Suppressor macrophage treated with lipopolysaccharide for 4 hours (primary cell): ENCODE data around the gene KSR1.

Experiments used
- DNase-seq: peaks from one replicate; pipeline ENCODE4 v3.0.0-alpha.2; 2020

The KSR1 gene

DNA sequence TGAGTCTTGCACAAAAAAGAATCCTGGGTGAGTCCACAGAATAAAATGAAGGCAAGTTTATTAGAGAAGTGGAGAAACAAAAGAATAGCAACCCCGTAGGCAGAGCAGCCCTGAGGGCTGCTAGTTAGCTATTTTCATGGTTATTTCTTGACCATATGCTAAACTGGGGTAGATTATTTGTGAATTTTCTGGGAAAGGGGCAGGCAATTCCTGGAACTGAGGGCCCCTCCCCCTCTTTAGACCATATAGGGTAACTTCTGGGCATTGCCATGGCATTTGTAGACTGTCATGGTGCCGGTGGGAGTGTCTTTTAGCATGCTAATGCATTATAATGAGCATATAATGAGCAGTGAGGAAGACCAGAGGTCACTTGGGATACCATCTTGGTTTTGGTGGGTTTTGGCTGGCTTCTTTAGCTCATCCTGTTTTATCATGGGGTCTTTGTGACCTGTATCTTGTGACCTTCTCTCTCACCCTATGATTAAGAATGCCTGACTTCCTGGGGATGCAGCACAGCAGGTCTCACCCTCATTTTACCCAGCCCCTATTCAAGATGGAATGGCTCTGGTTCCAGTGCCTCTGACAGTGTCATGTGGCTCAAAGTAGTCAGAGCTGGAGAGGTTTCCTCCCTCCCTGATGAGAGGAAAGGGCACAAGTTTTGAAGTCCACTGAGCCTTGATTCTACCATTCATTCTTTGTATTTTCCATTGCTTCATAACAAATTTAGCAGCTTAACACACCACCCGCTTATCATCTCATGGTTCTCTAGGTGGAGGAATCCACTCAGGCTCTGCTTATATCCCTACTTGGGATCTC lies 119.1 kb downstream of the KSR1 start:
- no peak for DNase-seq

DNA sequence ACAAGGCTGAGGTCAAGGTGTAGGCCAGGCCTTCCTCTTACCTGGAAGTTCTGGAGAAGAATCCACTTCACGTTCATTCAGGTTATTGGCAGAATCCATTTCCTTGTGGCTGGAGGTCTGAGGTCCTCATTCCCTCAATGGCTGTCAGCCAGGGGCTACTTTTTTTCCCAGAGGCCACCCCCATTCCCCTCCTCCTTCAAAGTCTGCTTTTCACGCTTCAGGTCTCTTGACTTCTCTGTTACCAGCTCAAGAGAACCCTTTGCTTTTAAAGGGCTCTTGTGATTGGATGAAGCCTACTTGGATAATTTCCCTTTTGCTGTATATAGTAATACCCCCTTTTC lies 119.6 kb downstream of the KSR1 start:
- DNase-seq, result no peak

DNA sequence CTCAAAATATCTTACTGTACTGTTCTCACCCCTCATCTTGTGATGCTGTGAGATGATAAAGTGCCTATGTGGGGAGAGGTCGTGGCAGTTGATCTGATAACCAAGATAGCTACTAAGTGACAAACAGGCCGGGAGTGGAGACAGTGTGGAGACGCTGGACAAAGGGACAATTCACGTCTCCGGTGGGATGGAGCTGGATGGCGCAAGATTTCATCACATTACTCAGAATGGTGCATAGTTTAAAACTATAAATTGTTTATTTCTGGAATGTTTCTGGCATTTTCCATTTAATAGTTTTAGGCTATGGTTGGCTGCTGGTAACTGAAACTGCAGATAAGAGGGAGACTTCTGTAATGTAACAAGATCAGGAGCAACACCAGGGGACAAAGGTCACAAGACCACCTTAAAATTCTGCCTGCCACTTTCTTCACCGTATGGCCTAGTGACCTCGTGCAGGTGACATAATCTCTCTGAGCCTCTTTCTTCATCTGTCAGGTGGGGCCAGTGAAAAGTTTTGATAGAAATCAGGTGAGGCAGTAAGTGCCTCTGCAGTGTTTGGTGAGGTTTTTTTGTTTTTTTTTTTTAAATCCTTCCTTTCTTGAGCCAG lies 120.3 kb downstream of the KSR1 start:
- DNase-seq, result no peak

DNA sequence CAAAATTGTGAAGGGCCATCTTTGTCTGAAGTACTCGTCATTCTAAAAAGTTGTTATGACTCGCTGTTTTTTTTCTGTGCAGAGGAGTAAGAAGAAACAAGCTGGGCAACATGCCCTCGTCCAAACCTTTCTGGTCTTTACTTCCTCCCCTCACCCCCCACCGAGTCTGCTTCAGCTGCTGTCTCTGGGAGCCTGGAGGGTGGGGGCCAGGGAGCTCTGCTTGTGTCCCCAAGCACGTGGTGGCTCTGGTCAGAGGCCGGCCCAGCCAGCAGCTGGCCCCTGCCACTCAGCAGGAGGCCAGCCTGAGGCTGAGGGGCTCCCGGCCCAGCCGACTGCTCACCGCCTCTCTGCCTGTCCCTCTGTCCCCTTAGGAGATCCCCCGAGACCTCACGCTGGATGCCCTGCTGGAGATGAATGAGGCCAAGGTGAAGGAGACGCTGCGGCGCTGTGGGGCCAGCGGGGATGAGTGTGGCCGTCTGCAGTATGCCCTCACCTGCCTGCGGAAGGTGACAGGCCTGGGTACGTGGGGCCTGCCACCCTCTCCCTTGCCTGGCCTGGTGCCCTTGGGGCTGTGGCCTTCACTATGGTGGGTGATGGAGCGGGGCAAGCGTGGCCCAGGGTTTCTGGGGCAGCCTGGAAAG lies 121.0 kb downstream of the KSR1 start:
- DNase-seq, result no peak

DNA sequence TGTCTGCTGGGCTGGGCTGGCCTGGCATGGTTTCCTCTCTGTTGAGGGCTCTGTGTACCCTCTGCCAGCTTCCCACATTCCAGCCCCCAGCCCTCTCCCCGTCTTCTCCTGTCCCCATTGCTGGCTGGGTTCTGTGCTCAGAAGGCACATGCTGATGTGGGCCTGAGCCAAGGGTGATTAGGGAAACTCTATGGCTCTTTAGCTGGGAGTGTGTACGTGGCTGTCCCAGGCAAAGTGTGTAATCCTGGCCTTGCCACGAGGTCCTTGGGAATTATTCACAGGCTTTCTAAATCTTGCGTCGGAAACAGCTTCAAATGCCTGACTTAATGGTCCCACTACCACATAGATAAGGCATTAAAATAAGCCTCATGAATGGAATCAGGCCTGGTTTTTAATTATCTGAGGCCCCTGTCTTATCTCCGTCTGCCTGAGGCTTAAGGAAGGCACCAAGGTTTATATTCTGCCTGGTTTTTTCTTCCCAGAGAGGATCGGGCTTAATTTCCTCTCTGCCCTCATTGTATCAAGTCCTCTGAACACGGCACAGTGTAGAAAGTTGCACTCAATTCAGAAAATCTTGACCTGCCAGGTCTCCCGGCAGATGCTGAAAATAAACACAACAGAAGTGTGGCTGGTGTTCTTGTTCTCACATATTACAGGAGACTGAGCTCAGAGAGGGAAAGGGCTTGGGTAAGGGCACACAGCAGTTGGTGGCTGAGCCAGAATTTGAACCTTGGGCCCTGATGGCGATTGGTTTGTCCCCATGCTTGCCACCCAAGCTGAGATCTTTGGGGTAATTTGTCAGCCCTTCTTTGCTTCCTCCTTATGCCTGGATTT lies 121.9 kb downstream of the KSR1 start:
- no peak for DNase-seq

DNA sequence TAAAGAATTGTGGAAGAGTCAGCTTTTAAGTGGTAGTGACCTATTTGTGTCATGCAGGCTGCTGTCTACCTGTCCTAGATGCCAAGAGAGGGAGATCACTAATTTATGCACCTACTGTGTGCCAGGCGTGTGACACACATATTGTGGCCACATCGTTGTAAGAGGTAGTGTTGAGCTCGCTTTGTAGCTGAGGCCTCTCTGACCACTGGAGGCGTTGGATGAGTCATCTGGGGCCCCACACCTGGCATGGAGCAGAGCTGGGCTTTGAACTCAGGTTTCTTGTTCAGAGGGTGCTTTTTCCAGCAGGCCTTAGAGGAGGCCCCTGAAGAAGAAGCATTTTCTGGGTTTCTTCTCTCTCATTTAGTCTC lies 122.5 kb downstream of the KSR1 start:
- no peak for DNase-seq

DNA sequence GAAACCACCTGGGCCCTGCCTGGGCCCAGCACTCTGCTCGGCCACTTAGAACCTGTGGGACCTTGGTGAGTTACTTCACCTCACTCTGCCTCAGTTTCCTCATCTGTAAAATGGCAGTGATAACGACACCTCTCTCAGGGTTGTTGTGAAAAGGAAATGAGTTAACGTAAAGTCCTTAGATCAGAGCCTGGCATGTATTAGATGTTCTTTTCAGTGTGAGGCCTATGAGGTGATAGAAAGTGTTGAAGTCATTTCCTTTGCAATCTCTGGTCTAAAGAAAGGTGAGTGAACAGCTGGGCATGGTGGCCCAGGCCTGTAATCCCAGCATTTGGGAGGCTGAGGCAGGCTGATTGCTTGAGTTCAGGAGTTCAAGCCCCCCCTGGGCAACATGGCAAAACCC lies 123.1 kb downstream of the KSR1 start:
- DNase-seq, result no peak

DNA sequence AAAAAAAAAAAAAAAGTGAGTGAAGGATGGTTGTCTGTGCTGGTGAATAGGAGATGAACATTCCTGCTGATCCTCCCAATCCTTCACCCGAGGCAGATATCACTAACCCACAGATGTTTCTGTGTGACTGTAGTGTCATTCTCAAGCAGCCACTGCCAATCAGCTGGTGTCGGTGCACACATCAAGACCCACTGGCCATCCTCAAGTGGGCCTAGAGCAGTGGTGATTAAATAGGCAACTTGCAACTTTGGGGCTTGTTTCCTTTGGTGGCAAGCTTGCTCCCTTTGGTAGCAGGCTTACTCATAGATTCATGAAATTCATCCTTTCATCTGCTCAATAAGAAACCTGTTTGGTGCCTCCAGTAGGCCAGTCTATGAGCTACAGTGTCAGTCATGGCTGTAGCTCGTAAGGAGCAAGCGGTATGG lies 123.7 kb downstream of the KSR1 start:
- no peak for DNase-seq

DNA sequence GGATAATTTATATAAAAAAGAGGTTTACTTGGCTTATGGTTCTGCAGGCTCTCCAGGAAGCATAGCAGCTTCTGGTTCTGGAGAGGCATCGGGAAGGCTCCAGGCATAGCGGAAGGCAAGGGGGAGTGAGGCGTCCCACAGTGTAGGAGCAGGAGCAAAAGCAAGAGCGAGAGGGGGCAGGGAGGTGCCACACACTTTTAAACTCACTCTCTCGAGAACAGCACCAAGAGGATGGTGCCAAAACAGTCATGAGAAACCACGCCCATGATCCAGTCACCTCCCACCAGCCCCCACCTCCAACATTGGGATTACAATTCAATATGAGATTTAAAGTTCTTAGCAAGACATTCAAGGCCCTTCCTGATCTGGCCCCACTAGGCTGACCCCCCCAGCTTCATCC lies 124.8 kb downstream of the KSR1 start:
- no peak for DNase-seq

DNA sequence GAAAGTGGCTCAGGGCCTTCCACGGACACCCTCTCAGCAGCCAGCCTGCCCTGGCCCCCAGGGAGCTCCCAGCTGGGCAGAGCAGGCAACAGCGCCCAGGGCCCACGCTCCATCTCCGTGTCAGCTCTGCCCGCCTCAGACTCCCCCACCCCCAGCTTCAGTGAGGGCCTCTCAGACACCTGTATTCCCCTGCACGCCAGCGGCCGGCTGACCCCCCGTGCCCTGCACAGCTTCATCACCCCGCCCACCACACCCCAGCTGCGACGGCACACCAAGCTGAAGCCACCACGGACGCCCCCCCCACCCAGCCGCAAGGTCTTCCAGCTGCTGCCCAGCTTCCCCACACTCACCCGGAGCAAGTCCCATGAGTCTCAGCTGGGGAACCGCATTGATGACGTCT lies 126.4 kb downstream of the KSR1 start:
- DNase-seq, result no peak

DNA sequence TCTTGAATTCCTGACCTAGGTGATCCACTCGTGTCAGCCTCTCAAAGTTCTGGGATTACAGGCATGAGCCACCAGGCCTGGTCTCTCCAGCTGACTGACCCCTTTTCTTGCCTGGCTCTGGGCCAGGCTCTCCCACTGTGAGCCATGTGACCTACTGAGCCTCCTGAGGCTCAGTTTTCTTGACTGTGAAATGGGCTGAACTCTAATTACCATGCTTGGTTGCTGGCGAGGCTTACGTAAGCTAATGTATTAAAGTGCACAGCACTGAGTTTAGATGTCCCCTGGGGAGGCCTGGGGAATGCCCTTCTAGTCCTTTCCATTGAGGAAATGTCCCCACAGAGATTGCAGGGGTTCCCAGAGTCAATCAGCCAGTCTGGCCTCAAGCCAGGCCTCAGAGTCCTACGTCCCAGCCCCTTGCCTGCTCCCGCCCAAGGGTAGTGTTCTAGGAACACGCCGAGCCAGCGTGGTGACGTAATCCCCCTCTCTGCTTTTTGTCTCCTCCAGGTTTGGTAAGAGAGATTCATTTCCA lies 129.0 kb downstream of the KSR1 start:
- no peak for DNase-seq

DNA sequence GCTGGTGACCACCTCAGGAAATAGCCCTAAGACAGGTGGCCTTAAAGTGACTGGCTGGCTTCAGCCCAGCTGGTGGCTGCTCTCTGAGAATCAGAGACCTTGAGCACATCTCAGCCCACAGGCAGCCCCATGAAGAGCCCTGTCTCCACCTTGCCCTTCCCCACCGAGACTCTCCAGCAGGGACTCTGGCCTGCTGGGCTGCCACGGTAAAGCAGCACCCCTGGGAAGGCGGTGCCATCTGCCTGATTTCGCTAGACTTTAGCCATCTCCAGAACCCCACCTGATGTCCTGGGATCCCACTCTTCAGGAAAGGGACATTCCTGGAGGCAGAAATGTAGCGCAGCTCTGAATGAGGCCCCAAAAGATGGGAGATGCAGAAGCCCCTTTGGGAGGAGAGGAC lies 129.5 kb downstream of the KSR1 start:
- no peak for DNase-seq

DNA sequence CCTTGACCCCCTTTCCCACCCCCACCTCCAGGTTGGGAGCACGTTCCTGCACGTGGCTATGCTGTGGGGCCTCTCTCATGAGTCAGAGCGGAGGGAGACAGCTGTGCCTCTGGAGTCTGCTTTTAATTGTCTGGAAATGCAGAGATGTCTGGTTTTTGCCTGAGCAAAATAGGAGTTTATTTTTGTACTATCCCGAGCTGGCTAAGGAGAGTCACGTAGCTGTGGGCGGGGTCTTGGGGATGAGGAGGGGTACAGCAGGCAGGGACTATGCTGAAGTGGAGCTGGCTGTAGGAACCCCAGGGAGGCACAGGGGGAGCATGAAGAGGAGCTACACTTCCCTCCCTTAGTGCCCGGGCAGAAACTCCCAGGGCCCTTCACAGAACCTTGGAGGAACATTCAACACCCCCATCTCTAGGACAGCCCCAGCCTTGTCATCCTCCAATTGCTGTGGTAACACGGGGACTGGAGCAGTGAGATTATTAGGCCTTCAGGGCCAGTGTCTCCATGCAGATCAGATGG lies 130.0 kb downstream of the KSR1 start:
- DNase-seq, result no peak

DNA sequence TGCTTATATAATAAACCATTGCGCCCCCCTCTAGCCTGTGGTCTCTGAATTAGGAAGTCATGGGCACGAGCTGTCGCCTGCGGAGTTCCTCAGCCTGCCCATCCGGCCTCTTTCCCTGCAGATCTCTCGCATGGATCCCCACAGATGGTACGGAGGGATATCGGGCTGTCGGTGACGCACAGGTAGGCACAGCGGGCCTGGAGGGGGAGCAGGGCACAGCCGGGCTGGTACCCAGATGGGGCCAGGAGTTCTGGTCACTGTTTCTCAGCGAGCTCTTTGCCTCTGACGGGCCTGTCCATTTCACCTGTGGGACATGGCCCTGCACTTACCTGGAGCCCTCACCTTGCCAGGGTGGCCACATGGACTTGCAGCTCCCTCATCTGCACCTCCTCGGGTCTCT lies 132.1 kb downstream of the KSR1 start:
- DNase-seq, result no peak

DNA sequence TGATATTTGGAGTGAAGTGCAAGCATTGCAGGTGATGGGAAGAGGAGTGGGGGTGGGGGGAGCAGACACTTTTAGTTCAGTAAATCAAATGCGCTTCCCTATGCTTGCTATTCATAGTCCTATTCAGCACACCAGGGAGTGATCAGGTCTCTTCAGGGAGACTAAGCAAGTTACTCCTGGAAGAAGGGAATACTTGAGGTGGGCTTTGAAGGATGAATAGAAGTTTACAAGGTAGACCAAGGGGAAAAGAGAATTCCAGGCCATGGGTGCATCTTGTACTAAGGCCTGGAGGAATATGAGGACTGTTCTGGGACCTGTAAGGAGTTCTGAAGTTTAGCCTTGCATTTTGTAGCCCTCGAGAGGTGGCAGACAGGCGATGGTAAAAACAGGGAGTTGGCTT lies 134.6 kb downstream of the KSR1 start:
- DNase-seq, result no peak

DNA sequence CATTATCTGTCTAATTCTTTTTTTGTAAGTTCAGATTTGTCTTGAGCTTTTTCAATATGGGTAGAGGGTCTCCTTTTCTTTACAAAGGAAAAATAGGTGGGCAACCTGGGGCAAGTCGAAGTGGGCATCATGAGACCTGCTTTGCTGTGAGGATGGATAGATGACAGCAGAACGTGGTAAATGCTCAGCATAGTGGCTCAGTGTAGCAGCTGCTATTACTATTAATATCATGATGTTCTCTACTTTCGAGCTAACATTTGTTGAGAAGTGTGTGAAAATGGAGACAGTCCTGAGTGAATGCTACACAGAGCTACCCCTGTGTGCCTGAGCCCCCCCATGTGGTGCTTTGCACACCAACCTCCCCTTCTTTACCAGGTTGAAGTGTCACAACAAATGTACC lies 135.7 kb downstream of the KSR1 start:
- DNase-seq, result no peak

DNA sequence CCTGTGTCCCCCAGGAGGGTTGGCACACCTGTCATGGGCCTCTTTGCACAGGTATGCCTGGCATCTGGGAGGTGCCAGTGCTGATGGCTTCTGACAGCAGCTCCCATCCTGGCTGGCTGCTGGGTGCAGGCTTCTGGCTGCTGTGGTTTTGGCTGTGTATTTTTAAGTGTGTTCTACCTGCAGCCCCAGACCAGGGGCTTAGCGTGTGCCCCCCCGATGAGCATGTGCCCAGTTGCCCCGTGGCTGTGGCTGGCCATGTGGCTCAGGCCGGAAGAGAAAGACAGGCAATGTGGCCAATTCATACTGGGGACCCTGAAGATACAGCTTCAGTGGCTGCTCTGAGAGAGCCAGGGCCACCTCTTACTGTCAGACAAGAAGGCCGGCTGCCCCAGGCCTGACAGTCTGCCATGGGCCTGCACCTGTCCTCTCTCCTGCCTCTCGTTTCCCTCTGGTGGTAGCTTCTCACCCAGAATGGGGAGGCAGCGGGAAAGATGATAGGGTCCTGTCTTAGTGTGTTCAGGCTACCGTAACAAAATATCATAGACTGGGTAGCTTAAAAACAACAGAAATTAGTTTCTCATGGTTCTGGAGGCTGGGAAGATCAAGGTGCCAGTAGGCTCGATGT lies 137.1 kb downstream of the KSR1 start:
- no peak for DNase-seq

DNA sequence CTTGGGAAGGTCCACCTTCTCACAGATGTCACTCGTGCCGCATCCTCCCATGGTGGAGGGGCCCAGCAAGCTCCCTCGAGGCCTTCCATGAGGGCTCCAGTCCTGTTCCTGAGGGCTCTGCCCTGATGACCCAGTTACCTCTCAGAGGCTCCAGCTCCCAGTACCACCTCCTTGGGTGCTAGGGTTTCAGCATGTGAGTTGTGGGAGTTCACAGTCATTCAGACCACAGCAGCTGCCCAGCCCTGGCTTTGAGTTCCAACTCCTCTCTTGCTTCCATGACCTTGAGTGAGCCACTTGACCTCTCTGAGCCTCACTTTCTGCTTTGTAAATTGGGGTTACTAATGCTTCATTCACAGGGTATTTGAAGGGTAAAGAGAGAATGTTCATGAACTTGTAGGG lies 137.6 kb downstream of the KSR1 start:
- no peak for DNase-seq

DNA sequence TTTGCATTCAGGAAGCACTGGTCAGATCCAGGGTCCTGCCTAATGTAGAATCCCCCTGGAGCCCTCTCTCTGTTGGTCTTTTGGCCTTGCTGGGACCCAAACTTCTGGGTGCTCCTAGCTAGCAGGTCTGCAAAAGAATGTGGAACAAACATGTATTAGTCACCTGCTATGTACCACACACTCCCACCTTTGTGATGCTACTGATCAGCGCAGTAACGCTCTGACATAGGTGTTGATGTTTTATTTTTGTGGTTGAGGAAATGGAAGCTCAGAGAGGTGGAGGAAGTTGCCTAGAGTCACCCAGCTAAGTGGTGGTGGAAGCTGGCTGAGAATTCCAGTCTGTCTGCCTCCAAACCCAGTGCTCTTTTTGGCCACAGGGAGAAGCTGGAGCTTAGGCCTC lies 139.0 kb downstream of the KSR1 start:
- no peak for DNase-seq

DNA sequence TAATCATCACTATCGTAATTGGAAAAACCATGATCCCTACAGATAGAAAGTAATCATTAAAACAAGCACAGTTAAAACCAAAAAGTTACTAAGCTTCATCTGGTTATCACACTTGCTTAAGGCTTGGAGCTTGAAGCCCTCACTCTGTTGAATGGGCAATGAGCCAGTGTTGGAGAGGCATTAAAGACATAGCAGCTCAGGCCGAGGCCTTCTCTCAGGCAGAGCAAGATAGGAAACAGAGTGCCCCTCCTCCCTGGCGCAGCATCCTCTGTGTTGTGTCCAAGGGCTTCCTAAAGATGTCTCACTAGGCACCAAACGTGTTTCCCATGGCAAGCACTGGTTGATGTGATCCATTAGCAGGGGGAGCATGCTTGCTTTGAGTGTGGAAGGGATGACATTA lies 139.8 kb downstream of the KSR1 start:
- no peak for DNase-seq

DNA sequence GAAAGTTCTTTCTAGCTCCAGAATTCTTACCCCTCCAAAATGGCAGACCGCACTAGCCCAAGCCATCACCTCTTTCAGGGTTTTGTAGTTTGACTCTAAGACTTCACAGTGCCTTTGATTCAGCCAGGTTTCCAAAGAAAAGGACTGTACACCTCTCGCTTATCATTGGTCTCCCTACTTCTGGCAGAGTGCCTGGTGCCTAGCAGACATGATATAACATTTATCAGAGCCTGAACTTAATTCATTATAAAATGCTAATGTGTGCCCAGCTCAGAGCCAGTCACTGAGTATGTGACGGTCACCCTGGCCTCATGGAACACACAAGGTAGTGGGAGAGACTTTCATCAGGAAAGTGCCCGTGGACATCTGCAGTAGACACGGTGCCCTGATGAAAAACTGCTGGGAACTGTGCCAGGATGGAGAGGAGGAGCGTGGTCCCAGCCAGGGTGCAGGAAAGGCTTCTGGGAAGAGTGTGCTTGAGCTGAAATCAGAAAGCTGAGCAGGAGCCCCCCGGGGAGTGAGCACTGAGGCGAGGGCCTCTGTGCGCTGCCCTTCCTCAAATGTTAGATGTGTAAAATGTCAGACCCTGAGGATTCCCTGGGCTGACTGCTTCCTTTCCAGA lies 140.4 kb downstream of the KSR1 start:
- DNase-seq, result no peak

DNA sequence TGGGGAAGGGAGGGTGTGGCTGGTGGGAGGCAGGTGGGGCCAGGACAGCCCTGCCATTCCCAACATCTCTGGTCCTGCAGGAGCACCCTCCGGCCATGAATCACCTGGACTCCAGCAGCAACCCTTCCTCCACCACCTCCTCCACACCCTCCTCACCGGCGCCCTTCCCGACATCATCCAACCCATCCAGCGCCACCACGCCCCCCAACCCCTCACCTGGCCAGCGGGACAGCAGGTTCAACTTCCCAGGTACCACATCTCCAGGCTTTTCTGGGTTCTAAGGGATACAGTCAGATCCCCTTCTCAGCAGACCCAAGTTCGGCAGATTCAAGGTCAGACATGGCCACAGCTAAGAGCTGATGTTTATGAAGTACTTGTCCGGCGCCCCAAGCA lies 140.9 kb downstream of the KSR1 start:
- DNase-seq, result no peak
